ENCODE data around the gene FCHSD2.

- TF ChIP-seq MYC (IDR thresholded peaks at IDR 0.05; ENCODE audit: low read depth, low read length) = no peak
- TF ChIP-seq CTCF (IDR thresholded peaks at IDR 0.05; ENCODE audit: extremely low read depth in 1 of 2, insufficient read depth in 1 of 2, low read depth in 1 of 2, low read length in 2 of 2) = no peak
- no peak for TF ChIP-seq MAX (IDR thresholded peaks at IDR 0.05; ENCODE audit: insufficient read depth, insufficient read length)
- no peak for TF ChIP-seq EZH2 (IDR thresholded peaks at IDR 0.05; ENCODE audit: borderline replicate concordance, low read depth, low read length, severe bottlenecking)
- no peak for TF ChIP-seq JUN (IDR thresholded peaks at IDR 0.05; ENCODE audit: borderline replicate concordance, insufficient read depth, insufficient read length, low read depth)
- TF ChIP-seq FOS (IDR thresholded peaks at IDR 0.05; ENCODE audit: borderline replicate concordance, insufficient read depth, low read length) = no peak
- no peak for TF ChIP-seq POLR2A (IDR thresholded peaks at IDR 0.05; ENCODE audit: low read depth, low read length)
Measured at GRCh38 chr11:72968390-72968789, 173.7 kb downstream of the FCHSD2 start.

Data from endothelial cell of umbilical vein (primary cell).